HL-60/S4 treated with phorbol 12-myristate 13-acetate at 8.2 ng/mL for 4 days and 3 days (cell line): ENCODE measurements around the gene CCDC33.

ENCODE experiments used
- in situ Hi-C: fragments of 300-500 bp; cut with MboI; formaldehyde crosslinking; loops from 2 replicates; pipeline ENCODE4 v1.15.0; 2022; ENCODE audit warnings: low sequenced_read_pairs

The CCDC33 gene

GRCh38 chr15:74328331-74329056 lies 92.4 kb downstream of the CCDC33 start:
- in situ Hi-C loops, result no loop called here

GRCh38 chr15:74330861-74331408 lies 94.8 kb downstream of the CCDC33 start:
- in situ Hi-C loops, result no loop called here

GRCh38 chr15:74332011-74332410 lies 95.9 kb downstream of the CCDC33 start:
- in situ Hi-C loops, result no loop called here

GRCh38 chr15:74332611-74333010 lies 96.5 kb downstream of the CCDC33 start:
- in situ Hi-C loops, result no loop called here

- in situ Hi-C loops, result no loop called here
Measured at GRCh38 chr15:74333093-74333492, 97.0 kb downstream of the CCDC33 start.

- in situ Hi-C loops, result no loop called here
Measured at GRCh38 chr15:74333662-74334061, 97.5 kb downstream of the CCDC33 start.

GRCh38 chr15:74334127-74334526 lies 98.0 kb downstream of the CCDC33 start:
- in situ Hi-C loops, result no loop called here

- in situ Hi-C loops, result no loop called here
Measured at GRCh38 chr15:74335396-74335795, 99.3 kb downstream of the CCDC33 start.

GRCh38 chr15:74336061-74337005 lies 100.2 kb downstream of the CCDC33 start:
- in situ Hi-C loops, result no loop called here

GRCh38 chr15:74337146-74337545 lies 101.0 kb downstream of the CCDC33 start:
- in situ Hi-C loops, result no loop called here

- in situ Hi-C loops, result no loop called here
Measured at GRCh38 chr15:74337607-74338211, 101.6 kb downstream of the CCDC33 start.

- in situ Hi-C loops, result no loop called here
Measured at GRCh38 chr15:74338676-74339075, 102.5 kb downstream of the CCDC33 start.

GRCh38 chr15:74339371-74339770 lies 103.2 kb downstream of the CCDC33 start:
- in situ Hi-C loops, result no loop called here

GRCh38 chr15:74340150-74340549 lies 104.0 kb downstream of the CCDC33 start:
- in situ Hi-C loops, result no loop called here

- in situ Hi-C loops, result no loop called here
Measured at GRCh38 chr15:74343127-74343796, 107.1 kb downstream of the CCDC33 start.

- in situ Hi-C loops, result no loop called here
Measured at GRCh38 chr15:74343797-74344127, 107.6 kb downstream of the CCDC33 start.

- in situ Hi-C loops, result no loop called here
Measured at GRCh38 chr15:74345051-74345450, 108.9 kb downstream of the CCDC33 start.

GRCh38 chr15:74347757-74348250 lies 111.7 kb downstream of the CCDC33 start:
- in situ Hi-C loops, result no loop called here

GRCh38 chr15:74349241-74349778 lies 113.2 kb downstream of the CCDC33 start:
- in situ Hi-C loops, result no loop called here
